ENCODE data around the gene PTOV1. TPM values are rescaled to one million over a fixed set of nuclear protein-coding genes. Genes with fewer than 3 reads are reported as not detected.
A peak's percentile ranks its signal among the peaks of the same experiment; 100 is the strongest.

PTOV1 gene
- total and polyA plus RNA-seq, 2 of the 13 experiments (the other 11 are each of a cell fraction or from before 2014, with no cell fraction given) = 63.5 to 68.5 TPM

DNA sequence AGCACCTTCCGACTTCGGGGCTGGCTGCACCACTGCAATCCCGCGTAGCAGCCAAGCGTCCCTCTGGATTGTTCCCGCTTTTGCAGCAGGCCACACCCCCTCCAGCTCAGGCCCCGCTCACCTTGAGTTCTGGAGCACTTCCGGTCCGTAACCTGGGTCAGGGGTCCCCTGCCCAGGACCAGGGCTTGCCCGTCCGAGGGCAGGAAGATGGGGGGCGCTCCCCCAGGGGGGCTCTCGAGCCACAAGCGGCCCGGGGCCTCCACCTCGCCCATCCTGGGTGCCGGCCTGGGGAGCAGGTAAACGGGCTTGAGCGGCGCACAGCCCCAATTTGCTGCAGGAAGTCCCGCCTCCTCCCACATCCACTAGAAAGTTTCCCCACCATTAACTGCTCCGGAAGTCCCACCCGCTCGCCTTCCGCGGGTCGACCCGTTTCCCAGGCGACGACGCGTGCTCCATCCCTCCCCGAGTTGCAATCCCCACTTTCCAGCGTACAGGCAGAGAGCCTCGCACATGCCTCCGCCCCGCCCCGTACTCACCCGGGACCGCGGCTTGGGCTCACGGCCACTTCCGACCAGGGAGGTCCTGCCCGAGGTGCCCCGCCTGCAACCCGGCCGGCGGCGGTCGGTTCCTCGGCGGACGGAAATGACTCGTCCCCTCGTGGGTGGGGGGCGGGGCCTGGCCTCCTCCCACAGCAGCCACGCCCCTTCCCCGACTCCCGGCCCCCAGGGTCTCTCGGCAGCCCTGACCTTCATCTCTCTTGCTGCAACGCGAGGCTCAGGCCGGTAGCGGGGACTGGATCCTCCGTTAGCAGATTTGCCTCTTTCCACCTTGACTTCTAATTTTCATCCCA is 16.2 kb downstream of the PTOV1 start, which contains the start of gene PNKP (continued):
- TF ChIP-seq RERE (CRISPR knock-in tag; IDR thresholded peaks at IDR 0.05; ENCODE audit: low read depth) (no peak), FOXC1 (CRISPR knock-in tag; IDR thresholded peaks at IDR 0.05; ENCODE audit: borderline replicate concordance) (peak; percentile 85; the same call in 1 of the 2 replicates), TEF (CRISPR knock-in tag; IDR thresholded peaks at IDR 0.05) (no peak), REL (CRISPR knock-in tag; conservative IDR thresholded peaks at IDR 0.05) (peak; percentile 79; the same call in 1 of the 2 replicates), ARNT (IDR thresholded peaks at IDR 0.05) (no peak), ZNF749 (CRISPR knock-in tag; IDR thresholded peaks at IDR 0.05; ENCODE audit: borderline replicate concordance) (no peak), TCF12 (IDR thresholded peaks at IDR 0.05) (no peak), TCF12 (CRISPR knock-in tag; IDR thresholded peaks at IDR 0.05) (peak; percentile 70; the same call in 1 of the 2 replicates), KDM5B (CRISPR knock-in tag; IDR thresholded peaks at IDR 0.05; ENCODE audit: borderline replicate concordance) (peak; percentile 71; the same call in 1 of the 2 replicates), NPAS2 (CRISPR knock-in tag; IDR thresholded peaks at IDR 0.05; ENCODE audit: borderline replicate concordance) (no peak), ZNF691 (CRISPR knock-in tag; IDR thresholded peaks at IDR 0.05; ENCODE audit: borderline replicate concordance, low read depth) (0 out of 2 replicates have a peak, but pooled peaks have one; percentile 4), SALL1 (CRISPR knock-in tag; IDR thresholded peaks at IDR 0.05) (peak; percentile 78), ZNF83 (CRISPR knock-in tag; IDR thresholded peaks at IDR 0.05; ENCODE audit: borderline replicate concordance) (no peak), POLR2A (IDR thresholded peaks at IDR 0.05; ENCODE audit: insufficient read depth in 1 of 2, low read depth in 2 of 2, low read length in 2 of 2) (peak; percentile 50 to 81), ISX (CRISPR knock-in tag; conservative IDR thresholded peaks at IDR 0.05) (no peak), PREB (CRISPR knock-in tag; IDR thresholded peaks at IDR 0.05) (no peak), NR2F1 (CRISPR knock-in tag; IDR thresholded peaks at IDR 0.05) (peak in 1 of 2 experiments; percentile 42; a peak in 1 of 4 replicates), ZNF253 (CRISPR knock-in tag; IDR thresholded peaks at IDR 0.05; ENCODE audit: borderline replicate concordance) (no peak), ZNF792 (CRISPR knock-in tag; IDR thresholded peaks at IDR 0.05) (no peak), ZNF780A (CRISPR knock-in tag; IDR thresholded peaks at IDR 0.05) (no peak)
- TF ChIP-seq, protein P1, sequence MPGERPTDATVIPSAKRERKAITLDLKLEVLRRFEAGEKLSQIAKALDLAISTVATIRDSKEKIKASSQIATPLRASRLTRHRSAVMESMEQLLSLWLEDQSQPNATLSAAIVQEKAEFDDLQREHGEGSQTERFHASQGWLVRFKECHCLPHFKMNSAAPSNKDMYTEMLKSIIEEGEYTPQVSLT (CRISPR knock-in tag; IDR thresholded peaks at IDR 0.05; ENCODE audit: borderline replicate concordance, low read depth) = no peak

Measured in HepG2 (cell line).